H1 (cell line): Measurements from ENCODE around the gene DACH2. TPM values are rescaled to one million over a fixed set of nuclear protein-coding genes. Genes with fewer than 3 reads are reported as not detected.

Experiments
- CTCF ChIA-PET: fragments of 300-600 bp; sonication (Branson Sonifier 250); formaldehyde crosslinking; loops from one replicate; lab custom pipeline; 2021; ENCODE audit not compliant: partially characterized antibody; lab: Charles Lee
- POLR2A ChIA-PET: fragments of 300-600 bp; sonication (Branson Sonifier 250); formaldehyde crosslinking; loops from one replicate; lab custom pipeline; 2021; ENCODE audit warnings: inconsistent platforms; ENCODE audit not compliant: partially characterized antibody; lab: Charles Lee
- DNase-seq, 2 experiments: peaks; one replicate each; pipeline versions ENCODE4 v3.0.0 to v3.0.0-alpha.2; 2010 to 2022; ENCODE audit warnings: low spot score in 2 of 2, low read depth in 1 of 2, mixed read lengths in 1 of 2
- FAIRE-seq: peaks from 2 replicates; lab custom pipeline; 2011; peaks lifted over from hg19 to GRCh38; lab: Jason Lieb, UNC
- H2AFZ ChIP-seq: 2 replicates; pipeline ENCODE4 v1.8.1; 2012; ENCODE audit warnings: low read length, inconsistent platforms
- H2AK5ac ChIP-seq: 2 replicates; pipeline ENCODE4 v1.6.1; 2013; ENCODE audit warnings: low read depth, low read length
- H2BK120ac ChIP-seq: replicated peaks from 2 replicates; pipeline ENCODE3; 2013; ENCODE audit warnings: low read depth, low read length, inconsistent platforms
- H2BK12ac ChIP-seq: 2 replicates; pipeline ENCODE4 v1.6.1; 2013; ENCODE audit warnings: low read depth, low read length
- H2BK15ac ChIP-seq: 2 replicates; pipeline ENCODE4 v1.6.1; 2013; ENCODE audit warnings: low read length
- H2BK20ac ChIP-seq: 2 replicates; pipeline ENCODE4 v1.6.1; 2013; ENCODE audit warnings: low read length
- H2BK5ac ChIP-seq: 2 replicates; pipeline ENCODE4 v1.6.1; 2013; ENCODE audit warnings: low read depth, low read length
- H3K14ac ChIP-seq: 2 replicates; pipeline ENCODE4 v1.6.1; 2013; ENCODE audit warnings: inconsistent platforms; ENCODE audit not compliant: insufficient read length
- H3K18ac ChIP-seq: 2 replicates; pipeline ENCODE4 v1.6.1; 2013; ENCODE audit warnings: low read length; ENCODE audit errors: extremely low read depth
- H3K23ac ChIP-seq: 2 replicates; pipeline ENCODE4 v1.6.1; 2013; ENCODE audit warnings: inconsistent platforms; ENCODE audit not compliant: insufficient read length
- H3K23me2 ChIP-seq: 2 replicates; pipeline ENCODE4 v1.6.1; 2013; ENCODE audit warnings: low read depth, low read length
- H3K27ac ChIP-seq: 2 replicates; pipeline ENCODE4 v1.6.1; 2011; ENCODE audit warnings: low read depth, low read length, inconsistent platforms
- H3K27me3 ChIP-seq, 4 experiments: replicated peaks in 1 of 4; 1 replicate in 1 of 4; 2 replicates in 3 of 4; pipeline versions ENCODE4 v1.6.1 to v1.8.1; 2011 to 2013; ENCODE audit warnings: low read length in 3 of 4, mild to moderate bottlenecking in 3 of 4, inconsistent platforms in 2 of 4, mixed read lengths in 2 of 4, moderate library complexity in 1 of 4; ENCODE audit not compliant: control insufficient read depth in 3 of 4, insufficient read depth in 3 of 4; ENCODE audit errors: extremely low read depth in 1 of 4
- H3K36me3 ChIP-seq, 4 experiments: 2 replicates each; pipeline versions ENCODE4 v1.6.1 to v1.8.1; 2011 to 2013; ENCODE audit warnings: mild to moderate bottlenecking in 4 of 4, low read length in 3 of 4, moderate library complexity in 2 of 4, control low read depth in 1 of 4, inconsistent platforms in 1 of 4; ENCODE audit not compliant: insufficient read depth in 4 of 4, control insufficient read depth in 2 of 4
- H3K4ac ChIP-seq: replicated peaks from 2 replicates; pipeline ENCODE3; 2013; ENCODE audit warnings: low read length, low read depth, mixed read lengths, inconsistent platforms; ENCODE audit not compliant: insufficient read length
- H3K4me1 ChIP-seq, 4 experiments: replicated peaks in 1 of 4; 1 replicate in 1 of 4; 2 replicates in 3 of 4; pipeline versions ENCODE4 v1.6.1 to v1.8.1; 2011 to 2013; ENCODE audit warnings: low read length in 3 of 4, inconsistent platforms in 2 of 4, mixed read lengths in 1 of 4; ENCODE audit not compliant: insufficient read depth in 4 of 4, control insufficient read depth in 3 of 4
- H3K4me2 ChIP-seq, 2 experiments: 2 replicates each; pipeline versions ENCODE4 v1.6.1 to v1.8.1; 2011 to 2013; ENCODE audit warnings: low read depth in 2 of 2, low read length in 2 of 2, control low read depth in 1 of 2, inconsistent platforms in 1 of 2, mild to moderate bottlenecking in 1 of 2; ENCODE audit not compliant: insufficient read depth in 1 of 2
- H3K4me3 ChIP-seq, 4 experiments: fragments of 200-600, 300-600 bp in 1 of 4; sonication (generic), shearing (Covaris generic), sonication (Bioruptor Twin) in 1 of 4; 2 replicates each; pipeline versions ENCODE4 v1.5.1 to v1.8.1; 2011 to 2016; ENCODE audit warnings: low read length in 4 of 4, low read depth in 3 of 4, control low read depth in 2 of 4, inconsistent platforms in 2 of 4, mild to moderate bottlenecking in 2 of 4, mixed read lengths in 1 of 4, moderate library complexity in 1 of 4; ENCODE audit not compliant: insufficient read depth in 2 of 4; ENCODE audit errors: extremely low read depth in 1 of 4
- H3K56ac ChIP-seq: replicated peaks from 2 replicates; pipeline ENCODE3; 2013; ENCODE audit warnings: low read depth, mild to moderate bottlenecking, mixed read lengths, low read length, inconsistent platforms; ENCODE audit not compliant: insufficient read length
- H3K79me1 ChIP-seq: 2 replicates; pipeline ENCODE4 v1.6.1; 2013; ENCODE audit warnings: low read depth, low read length, control low read depth
- H3K79me2 ChIP-seq, 2 experiments: 2 replicates each; pipeline versions ENCODE4 v1.6.1 to v1.8.1; 2012 to 2013; ENCODE audit warnings: low read length in 2 of 2, mild to moderate bottlenecking in 2 of 2, inconsistent platforms in 1 of 2; ENCODE audit not compliant: insufficient read depth in 2 of 2, control insufficient read depth in 1 of 2
- H3K9ac ChIP-seq, 4 experiments: replicated peaks in 1 of 4; 1 replicate in 1 of 4; 2 replicates in 3 of 4; pipeline versions ENCODE4 v1.6.1 to v1.8.1; 2011 to 2013; ENCODE audit warnings: low read depth in 3 of 4, low read length in 3 of 4, control low read depth in 2 of 4, mild to moderate bottlenecking in 2 of 4, moderate library complexity in 2 of 4, inconsistent platforms in 1 of 4; ENCODE audit errors: extremely low read depth in 1 of 4
- H3K9me3 ChIP-seq, 2 experiments: 2 replicates each; pipeline versions ENCODE4 v1.6.1 to v1.8.1; 2012 to 2013; ENCODE audit warnings: mild to moderate bottlenecking in 2 of 2, moderate library complexity in 2 of 2, control low read depth in 1 of 2, inconsistent platforms in 1 of 2, low read depth in 1 of 2, low read length in 1 of 2, mixed read lengths in 1 of 2; ENCODE audit not compliant: insufficient read depth in 2 of 2
- H4K20me1 ChIP-seq, 2 experiments: replicated peaks in 1 of 2; 2 replicates each; pipeline versions ENCODE3 to v1.8.1; 2011 to 2013; ENCODE audit warnings: inconsistent platforms in 2 of 2, low read length in 2 of 2, mild to moderate bottlenecking in 1 of 2; ENCODE audit not compliant: insufficient read depth in 2 of 2, control insufficient read depth in 1 of 2
- H4K5ac ChIP-seq: 2 replicates; pipeline ENCODE4 v1.6.1; 2013; ENCODE audit warnings: low read length, low read depth, mixed read lengths, inconsistent platforms; ENCODE audit not compliant: insufficient read length
- H4K8ac ChIP-seq: 2 replicates; pipeline ENCODE4 v1.8.0; 2013; ENCODE audit warnings: mild to moderate bottlenecking, moderate library complexity, low read length, inconsistent platforms; ENCODE audit not compliant: insufficient read depth; ENCODE audit errors: extremely low read depth
- H4K91ac ChIP-seq: replicated peaks from 2 replicates; pipeline ENCODE3; 2013; ENCODE audit warnings: low read length, mixed read lengths, inconsistent platforms; ENCODE audit not compliant: insufficient read length
- CBX5 ChIP-seq: fragments of 300-800, 300-1000 bp; sonication (generic); IDR thresholded peaks from 2 replicates; pipeline ENCODE4 v1.7.1; 2016; ENCODE audit warnings: antibody characterized with exemption, low read length, low read depth
- EGR1 ChIP-seq: IDR thresholded peaks from 2 replicates; pipeline ENCODE4 v1.6.1; 2011; ENCODE audit warnings: low read depth, low read length, borderline replicate concordance
- FOSL1 ChIP-seq: IDR thresholded peaks from 2 replicates; pipeline ENCODE4 v1.6.1; 2011; ENCODE audit warnings: mild to moderate bottlenecking, low read depth, low read length, moderate library complexity; ENCODE audit not compliant: insufficient read depth
- GTF2F1 ChIP-seq: IDR thresholded peaks from 2 replicates; pipeline ENCODE4 v1.6.1; 2012; ENCODE audit warnings: low read depth, low read length, improper control_type of control experiment, borderline replicate concordance
- JUND ChIP-seq: IDR thresholded peaks from 2 replicates; pipeline ENCODE4 v1.6.1; 2011; ENCODE audit warnings: mild to moderate bottlenecking, improper control_type of control experiment, low read length
- KDM5A ChIP-seq: fragments of 200-600 bp; IDR thresholded peaks from 2 replicates; pipeline ENCODE4 v1.7.1; 2012; ENCODE audit warnings: mild to moderate bottlenecking, low read length, inconsistent platforms, mixed read lengths
- NRF1 ChIP-seq: IDR thresholded peaks from 2 replicates; pipeline ENCODE4 v1.6.1; 2011; ENCODE audit warnings: mild to moderate bottlenecking, low read depth, low read length, improper control_type of control experiment
- POU5F1 ChIP-seq: IDR thresholded peaks from 2 replicates; pipeline ENCODE4 v1.6.1; 2011; ENCODE audit warnings: low read depth, mild to moderate bottlenecking, low read length, moderate library complexity
- SIRT6 ChIP-seq: IDR thresholded peaks from one replicate; pipeline ENCODE4 v1.7.1; 2012; ENCODE audit warnings: low read length, inconsistent platforms
- SIX5 ChIP-seq: IDR thresholded peaks from 2 replicates; pipeline ENCODE4 v1.6.1; 2011; ENCODE audit warnings: mild to moderate bottlenecking, low read depth, low read length
- ZNF274 ChIP-seq: IDR thresholded peaks from 2 replicates; pipeline ENCODE4 v1.7.0; 2012; ENCODE audit warnings: low read length, borderline replicate concordance; ENCODE audit errors: extremely low read depth
- WGBS, 2 experiments: shearing (Covaris generic) in 1 of 2; methylation state at CpG; one replicate each; pipeline versions ENCODE4 v1.1.6 to v1.1.7; 2013 to 2015; ENCODE audit warnings: low lambda C conversion rate in 2 of 2, mixed read lengths in 2 of 2, inconsistent platforms in 1 of 2, low coverage in 1 of 2, missing lambda C conversion rate in 1 of 2; ENCODE audit not compliant: insufficient replicate concordance in 2 of 2, insufficient coverage in 1 of 2, insufficient read length in 1 of 2; ENCODE audit errors: extremely low coverage in 1 of 2, missing lambda C conversion rate in 1 of 2; 5-methylcytosine and 5-hydroxymethylcytosine counted together
- polyA plus RNA-seq, 7 experiments: library from polyadenylated mRNA; depleted of rRNA in 3 of 7; stranded (reverse) in 5 of 7; unstranded in 2 of 7; fragments of >200 nt in 5 of 7; fragments of 200-250 nt in 2 of 7; gene quantifications; 1 replicate in 5 of 7; 2 replicates in 1 of 7; 4 replicates in 1 of 7; pipeline versions ENCODE4 v1.2.1 to v1.2.3, GENCODE V29; 2011 to 2013; ENCODE audit warnings: missing spikeins in 2 of 7, mixed read lengths in 2 of 7
- total RNA-seq: library from RNA; stranded (reverse); fragmentation: NEBNext Ultra II Directional; extraction: Animal tissue kit (Norgen Biotek cat#: 25700); gene quantifications from 2 replicates; pipeline ENCODE4 v1.2.1, GENCODE V29; 2021
- TF ChIP-seq, protein P1 (sequence below): IDR thresholded peaks from 2 replicates; pipeline ENCODE4 v1.6.1; 2011; ENCODE audit warnings: low read length, improper control_type of control experiment
- TF ChIP-seq, protein P2 (sequence below): IDR thresholded peaks from 2 replicates; pipeline ENCODE4 v1.6.1; 2012; ENCODE audit warnings: inconsistent platforms

The DACH2 gene
- total and polyA plus RNA-seq, 2 of the 8 experiments (the other 6 are each of a cell fraction or from before 2014, with no cell fraction given), result 1.0 to 1.8 TPM

DNA sequence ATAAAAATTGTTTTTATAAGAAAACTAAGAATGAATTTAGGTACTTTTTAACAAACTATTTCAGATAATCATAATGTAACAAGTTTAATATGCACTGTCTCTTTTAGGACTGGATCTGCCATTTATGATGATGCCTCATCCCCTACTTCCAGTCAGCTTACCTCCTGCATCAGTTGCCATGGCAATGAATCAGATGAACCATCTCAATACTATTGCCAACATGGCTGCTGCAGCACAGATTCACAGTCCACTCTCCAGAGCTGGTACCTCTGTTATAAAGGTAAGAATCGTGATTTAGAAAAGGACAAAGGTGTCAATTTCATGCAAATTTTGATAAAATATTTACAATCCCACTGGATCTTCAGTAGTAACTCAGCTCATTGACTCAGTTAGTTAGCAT, 566.2 kb downstream of the DACH2 start:
- POLR2A ChIA-PET, result no interaction called here
- Histone ChIP-seq H2BK20ac (no peak overlapping the region), H2BK120ac (no peak overlapping the region), H3K27me3 (no peaks in the 10 kb centered on the region), H3K79me1 (no peaks in the 10 kb centered on the region), H3K4ac (no peak overlapping the region), H3K9ac (no peak overlapping the region), H3K56ac (no peak overlapping the region), H4K5ac (no peak overlapping the region), H2BK5ac (no peak overlapping the region), H2AFZ (no peak overlapping the region), H4K20me1 (no peaks in the 10 kb centered on the region), H4K91ac (no peak overlapping the region), H3K4me2 (no peak overlapping the region), H3K4me1 (no peaks in the 10 kb centered on the region)
- FAIRE-seq, result no peak
- TF ChIP-seq SIX5 (no peak), FOSL1 (no peak), CBX5 (no peak), JUND (no peak), ZNF274 (no peak), GTF2F1 (no peak), NRF1 (no peak), KDM5A (no peak), POU5F1 (no peak), SIRT6 (no peak), EGR1 (no peak)
- TF ChIP-seq, protein P1, sequence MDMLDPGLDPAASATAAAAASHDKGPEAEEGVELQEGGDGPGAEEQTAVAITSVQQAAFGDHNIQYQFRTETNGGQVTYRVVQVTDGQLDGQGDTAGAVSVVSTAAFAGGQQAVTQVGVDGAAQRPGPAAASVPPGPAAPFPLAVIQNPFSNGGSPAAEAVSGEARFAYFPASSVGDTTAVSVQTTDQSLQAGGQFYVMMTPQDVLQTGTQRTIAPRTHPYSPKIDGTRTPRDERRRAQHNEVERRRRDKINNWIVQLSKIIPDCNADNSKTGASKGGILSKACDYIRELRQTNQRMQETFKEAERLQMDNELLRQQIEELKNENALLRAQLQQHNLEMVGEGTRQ, result no peak
- TF ChIP-seq, protein P2, sequence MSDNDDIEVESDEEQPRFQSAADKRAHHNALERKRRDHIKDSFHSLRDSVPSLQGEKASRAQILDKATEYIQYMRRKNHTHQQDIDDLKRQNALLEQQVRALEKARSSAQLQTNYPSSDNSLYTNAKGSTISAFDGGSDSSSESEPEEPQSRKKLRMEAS, result no peak
- TF ChIP-seq, all 59 proteins: peak for 0
- Histone ChIP-seq H3K9me3 (no peaks in the 10 kb centered on the region), H3K79me2 (no peaks in the 10 kb centered on the region), H2BK15ac (no peak overlapping the region), H2AK5ac (no peak overlapping the region), H3K36me3 (no peaks in the 10 kb centered on the region), H3K14ac (no peak overlapping the region), H2BK12ac (no peak overlapping the region), H3K18ac (no peak overlapping the region), H4K8ac (no peak overlapping the region), H3K23me2 (no peaks in the 10 kb centered on the region), H3K4me3 (no peak overlapping the region), H3K23ac (no peak overlapping the region), H3K27ac (no peak overlapping the region)
- no peak for DNase-seq
- CTCF ChIA-PET, result no interaction called here
- WGBS, 2 experiments, result 93% methylated on average over 1 of the region's 1 CpG; no CpG with 5 or more reads in 1 of the 2 experiments
